Neural cell (in vitro differentiated cells): ENCODE data around the gene BCL11B. TPM values are rescaled to one million over a fixed set of nuclear protein-coding genes. Genes with fewer than 3 reads are reported as not detected.

Experiments
- H2AFZ ChIP-seq: fragments of 200-600, 300-800 bp; sonication (generic), shearing (Covaris generic); 2 replicates; pipeline ENCODE4 v1.6.0; 2014; ENCODE audit warnings: low read depth, mild to moderate bottlenecking, antibody characterized with exemption, low read length, moderate library complexity
- H3F3A ChIP-seq: fragments of 200-600 bp; shearing (Covaris generic); 2 replicates; pipeline ENCODE4 v1.6.1; 2016; ENCODE audit warnings: mild to moderate bottlenecking, moderate library complexity, mixed read lengths, antibody characterized with exemption, low read length; ENCODE audit not compliant: insufficient read depth, poor library complexity, severe bottlenecking
- H3K27ac ChIP-seq: fragments of 200-600, 300-800 bp; sonication (generic), shearing (Covaris generic); 2 replicates; pipeline ENCODE4 v1.5.1; 2014; ENCODE audit warnings: mild to moderate bottlenecking, low read length, moderate library complexity
- H3K27me3 ChIP-seq: fragments of 300-800, 200-600 bp; sonication (generic), shearing (Covaris generic); 2 replicates; pipeline ENCODE4 v1.6.0; 2014; ENCODE audit warnings: mild to moderate bottlenecking, low read depth, low read length, moderate library complexity; ENCODE audit not compliant: insufficient read depth
- H3K36me3 ChIP-seq: fragments of 300-800, 200-600 bp; sonication (generic), shearing (Covaris generic); 2 replicates; pipeline ENCODE4 v1.5.1; 2014; ENCODE audit warnings: mild to moderate bottlenecking, antibody characterized with exemption, low read length, moderate library complexity; ENCODE audit not compliant: insufficient read depth
- H3K4me2 ChIP-seq: fragments of 300-800, 200-600 bp; sonication (generic), shearing (Covaris generic); 2 replicates; pipeline ENCODE4 v1.6.0; 2014; ENCODE audit warnings: mild to moderate bottlenecking, low read length
- H3K4me3 ChIP-seq: fragments of 300-800, 200-600 bp; sonication (generic), shearing (Covaris generic); 2 replicates; pipeline ENCODE4 v1.5.1; 2014; ENCODE audit warnings: mild to moderate bottlenecking, low read length, moderate library complexity
- H3K79me2 ChIP-seq: fragments of 200-600 bp; shearing (Covaris generic); replicated peaks from 2 replicates; pipeline ENCODE4 v1.6.0; 2014; ENCODE audit warnings: mild to moderate bottlenecking, low read length, moderate library complexity; ENCODE audit not compliant: insufficient read depth
- H3K9ac ChIP-seq: fragments of 300-800, 200-600 bp; sonication (generic), shearing (Covaris generic); 2 replicates; pipeline ENCODE4 v1.6.1; 2016; ENCODE audit warnings: mild to moderate bottlenecking, low read length, mixed read lengths
- H3K9me2 ChIP-seq: fragments of 200-600 bp; shearing (Covaris generic); 2 replicates; pipeline ENCODE4 v1.6.1; 2016; ENCODE audit warnings: mild to moderate bottlenecking, low read length, mixed read lengths; ENCODE audit not compliant: insufficient read depth
- H3K9me3 ChIP-seq: fragments of 200-600, 300-800 bp; sonication (generic), shearing (Covaris generic); 2 replicates; pipeline ENCODE4 v1.6.1; 2016; ENCODE audit warnings: mild to moderate bottlenecking, mixed run types, low read length, moderate library complexity, mixed read lengths
- H4K20me1 ChIP-seq: fragments of 200-600 bp; shearing (Covaris generic); 2 replicates; pipeline ENCODE4 v1.6.1; 2016; ENCODE audit warnings: mild to moderate bottlenecking, mixed run types; ENCODE audit not compliant: insufficient read depth
- EP300 ChIP-seq: fragments of 450-650 bp; conservative IDR thresholded peaks from 2 replicates; pipeline ENCODE4 v1.6.1; 2014; ENCODE audit warnings: antibody characterized with exemption, mild to moderate bottlenecking, moderate library complexity; ENCODE audit not compliant: poor library complexity, severe bottlenecking
- EZH2 ChIP-seq: fragments of 200-600, 300-800 bp; shearing (Covaris generic), sonication (generic); IDR thresholded peaks from 2 replicates; pipeline ENCODE4 v1.6.1; 2014; ENCODE audit warnings: antibody characterized with exemption, low read length, borderline replicate concordance, mild to moderate bottlenecking; ENCODE audit not compliant: insufficient read depth, poor library complexity, severe bottlenecking
- MXI1 ChIP-seq: fragments of 450-650 bp; conservative IDR thresholded peaks from 2 replicates; pipeline ENCODE4 v1.6.1; 2014; ENCODE audit warnings: antibody characterized with exemption, mild to moderate bottlenecking; ENCODE audit not compliant: poor library complexity, severe bottlenecking
- POLR2AphosphoS5 ChIP-seq: IDR thresholded peaks from 2 replicates; pipeline ENCODE4 v1.6.1; 2012
- RAD21 ChIP-seq: fragments of 450-650 bp; conservative IDR thresholded peaks from 2 replicates; pipeline ENCODE4 v1.6.1; 2014; ENCODE audit warnings: antibody characterized with exemption, mild to moderate bottlenecking, moderate library complexity
- SMC3 ChIP-seq: fragments of 450-650 bp; conservative IDR thresholded peaks from 2 replicates; pipeline ENCODE4 v1.6.1; 2014; ENCODE audit warnings: antibody characterized with exemption, mild to moderate bottlenecking, moderate library complexity; ENCODE audit not compliant: poor library complexity
- TAF1 ChIP-seq: IDR thresholded peaks from 2 replicates; pipeline ENCODE4 v1.6.1; 2012; ENCODE audit warnings: low read depth
- polyA plus RNA-seq: library from polyadenylated mRNA; depleted of rRNA; stranded (reverse); fragments of >200 nt; gene quantifications from 2 replicates; pipeline ENCODE4 v1.2.3, GENCODE V29; 2014
- TF ChIP-seq, protein P1 (sequence below): fragments of 450-650 bp; IDR thresholded peaks from 2 replicates; pipeline ENCODE4 v1.5.1; 2014; ENCODE audit warnings: antibody characterized with exemption, mild to moderate bottlenecking, moderate library complexity; ENCODE audit not compliant: poor library complexity, severe bottlenecking
- TF ChIP-seq, protein P2 (sequence below): IDR thresholded peaks from 2 replicates; pipeline ENCODE4 v1.6.1; 2012; ENCODE audit warnings: borderline replicate concordance

BCL11B gene
- polyA plus RNA-seq, 1 donor from 2014 or later, result 104 TPM

DNA sequence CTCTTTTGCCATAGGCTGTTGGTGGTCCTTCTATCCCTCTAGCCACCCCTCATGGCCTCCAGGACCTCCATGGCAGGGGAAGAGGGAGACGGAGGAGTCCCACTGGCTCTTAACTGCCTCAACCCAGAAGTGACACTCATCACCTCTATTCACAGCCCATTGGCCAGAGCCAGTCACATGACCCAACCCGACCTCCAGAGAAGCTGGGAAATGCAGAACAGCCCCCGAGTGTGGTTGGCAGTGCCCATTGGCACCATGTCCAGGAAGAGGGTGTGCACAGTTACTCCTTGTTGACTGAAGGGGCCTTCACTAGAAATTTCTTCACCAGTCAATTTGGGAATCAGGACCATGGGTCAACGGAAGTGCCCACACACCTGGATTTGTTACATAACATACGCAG lies 17.0 kb upstream of the BCL11B start:
- H3K9me3 ChIP-seq, result no peaks in the 10 kb centered on the region
- H3K4me2 ChIP-seq, result no peak overlapping the region
- no peaks in the 10 kb centered on the region for H3F3A ChIP-seq
- no peak overlapping the region for H3K27ac ChIP-seq
- H3K27me3 ChIP-seq, result no peaks in the 10 kb centered on the region
- no peaks in the 10 kb centered on the region for H3K79me2 ChIP-seq
- H2AFZ ChIP-seq, result no peak overlapping the region
- no peaks in the 10 kb centered on the region for H4K20me1 ChIP-seq
- H3K36me3 ChIP-seq, result no peaks in the 10 kb centered on the region
- TF ChIP-seq, protein P1, sequence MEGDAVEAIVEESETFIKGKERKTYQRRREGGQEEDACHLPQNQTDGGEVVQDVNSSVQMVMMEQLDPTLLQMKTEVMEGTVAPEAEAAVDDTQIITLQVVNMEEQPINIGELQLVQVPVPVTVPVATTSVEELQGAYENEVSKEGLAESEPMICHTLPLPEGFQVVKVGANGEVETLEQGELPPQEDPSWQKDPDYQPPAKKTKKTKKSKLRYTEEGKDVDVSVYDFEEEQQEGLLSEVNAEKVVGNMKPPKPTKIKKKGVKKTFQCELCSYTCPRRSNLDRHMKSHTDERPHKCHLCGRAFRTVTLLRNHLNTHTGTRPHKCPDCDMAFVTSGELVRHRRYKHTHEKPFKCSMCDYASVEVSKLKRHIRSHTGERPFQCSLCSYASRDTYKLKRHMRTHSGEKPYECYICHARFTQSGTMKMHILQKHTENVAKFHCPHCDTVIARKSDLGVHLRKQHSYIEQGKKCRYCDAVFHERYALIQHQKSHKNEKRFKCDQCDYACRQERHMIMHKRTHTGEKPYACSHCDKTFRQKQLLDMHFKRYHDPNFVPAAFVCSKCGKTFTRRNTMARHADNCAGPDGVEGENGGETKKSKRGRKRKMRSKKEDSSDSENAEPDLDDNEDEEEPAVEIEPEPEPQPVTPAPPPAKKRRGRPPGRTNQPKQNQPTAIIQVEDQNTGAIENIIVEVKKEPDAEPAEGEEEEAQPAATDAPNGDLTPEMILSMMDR, result no peak
- TF ChIP-seq TAF1 (no peak), SMC3 (no peak), MXI1 (no peak), POLR2AphosphoS5 (no peak), RAD21 (no peak), EP300 (no peak), EZH2 (no peak)
- TF ChIP-seq, protein P2, sequence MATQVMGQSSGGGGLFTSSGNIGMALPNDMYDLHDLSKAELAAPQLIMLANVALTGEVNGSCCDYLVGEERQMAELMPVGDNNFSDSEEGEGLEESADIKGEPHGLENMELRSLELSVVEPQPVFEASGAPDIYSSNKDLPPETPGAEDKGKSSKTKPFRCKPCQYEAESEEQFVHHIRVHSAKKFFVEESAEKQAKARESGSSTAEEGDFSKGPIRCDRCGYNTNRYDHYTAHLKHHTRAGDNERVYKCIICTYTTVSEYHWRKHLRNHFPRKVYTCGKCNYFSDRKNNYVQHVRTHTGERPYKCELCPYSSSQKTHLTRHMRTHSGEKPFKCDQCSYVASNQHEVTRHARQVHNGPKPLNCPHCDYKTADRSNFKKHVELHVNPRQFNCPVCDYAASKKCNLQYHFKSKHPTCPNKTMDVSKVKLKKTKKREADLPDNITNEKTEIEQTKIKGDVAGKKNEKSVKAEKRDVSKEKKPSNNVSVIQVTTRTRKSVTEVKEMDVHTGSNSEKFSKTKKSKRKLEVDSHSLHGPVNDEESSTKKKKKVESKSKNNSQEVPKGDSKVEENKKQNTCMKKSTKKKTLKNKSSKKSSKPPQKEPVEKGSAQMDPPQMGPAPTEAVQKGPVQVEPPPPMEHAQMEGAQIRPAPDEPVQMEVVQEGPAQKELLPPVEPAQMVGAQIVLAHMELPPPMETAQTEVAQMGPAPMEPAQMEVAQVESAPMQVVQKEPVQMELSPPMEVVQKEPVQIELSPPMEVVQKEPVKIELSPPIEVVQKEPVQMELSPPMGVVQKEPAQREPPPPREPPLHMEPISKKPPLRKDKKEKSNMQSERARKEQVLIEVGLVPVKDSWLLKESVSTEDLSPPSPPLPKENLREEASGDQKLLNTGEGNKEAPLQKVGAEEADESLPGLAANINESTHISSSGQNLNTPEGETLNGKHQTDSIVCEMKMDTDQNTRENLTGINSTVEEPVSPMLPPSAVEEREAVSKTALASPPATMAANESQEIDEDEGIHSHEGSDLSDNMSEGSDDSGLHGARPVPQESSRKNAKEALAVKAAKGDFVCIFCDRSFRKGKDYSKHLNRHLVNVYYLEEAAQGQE, result no peak
- no peak overlapping the region for H3K4me3 ChIP-seq
- no peaks in the 10 kb centered on the region for H3K9me2 ChIP-seq
- no peak overlapping the region for H3K9ac ChIP-seq

DNA sequence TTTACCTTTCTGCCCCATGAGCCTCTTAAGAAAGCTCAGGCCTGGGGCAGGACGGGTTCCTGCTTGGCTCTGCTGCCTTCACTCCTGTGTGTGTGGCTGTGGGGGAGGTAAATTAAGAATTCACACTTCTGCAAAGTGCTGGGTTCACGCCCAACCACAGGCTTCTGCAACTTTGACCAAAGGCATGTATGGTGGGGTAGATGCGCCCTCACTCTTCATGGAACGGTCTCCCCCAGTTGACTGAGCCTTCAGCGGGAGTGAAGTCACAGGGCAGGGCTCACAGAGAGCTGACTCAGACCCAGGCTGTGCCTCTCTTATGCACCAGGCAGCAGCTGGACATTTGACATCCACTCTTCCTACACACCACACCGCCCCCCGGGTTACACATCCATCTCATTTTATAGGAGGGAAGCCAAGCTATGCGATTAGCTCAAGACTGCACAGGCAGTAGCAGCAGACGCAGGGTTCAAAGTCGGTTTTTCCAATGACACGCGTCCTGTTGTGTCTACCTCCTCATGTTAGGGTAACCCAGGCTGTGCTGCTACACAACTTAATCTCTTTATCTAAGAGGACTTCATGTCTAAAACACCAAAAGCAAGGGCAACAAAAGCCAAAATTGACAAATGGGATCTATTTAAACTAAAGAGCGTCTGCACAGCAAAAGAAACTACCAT lies 15.4 kb upstream of the BCL11B start:
- Histone ChIP-seq H3K4me2 (no peak overlapping the region), H3K27me3 (no peaks in the 10 kb centered on the region), H3F3A (no peaks in the 10 kb centered on the region), H3K9me3 (no peaks in the 10 kb centered on the region), H3K9ac (no peak overlapping the region), H3K36me3 (no peaks in the 10 kb centered on the region), H3K79me2 (no peaks in the 10 kb centered on the region), H3K4me3 (no peak overlapping the region), H3K27ac (no peak overlapping the region), H4K20me1 (no peaks in the 10 kb centered on the region), H2AFZ (no peak overlapping the region), H3K9me2 (no peaks in the 10 kb centered on the region)
- TF ChIP-seq MXI1 (no peak), TAF1 (no peak), SMC3 (no peak), EZH2 (no peak), EP300 (no peak), POLR2AphosphoS5 (no peak), RAD21 (no peak)
- TF ChIP-seq, protein P1, result no peak
- TF ChIP-seq, protein P2, result no peak
